ENCODE results near the gene CRYAA.
"Not testable (repeated sequence)": the region's sequence is repeated elsewhere in the genome, so short reads cannot be mapped to it uniquely, and the experiment has no call there.

- TF ChIP-seq, protein P1, sequence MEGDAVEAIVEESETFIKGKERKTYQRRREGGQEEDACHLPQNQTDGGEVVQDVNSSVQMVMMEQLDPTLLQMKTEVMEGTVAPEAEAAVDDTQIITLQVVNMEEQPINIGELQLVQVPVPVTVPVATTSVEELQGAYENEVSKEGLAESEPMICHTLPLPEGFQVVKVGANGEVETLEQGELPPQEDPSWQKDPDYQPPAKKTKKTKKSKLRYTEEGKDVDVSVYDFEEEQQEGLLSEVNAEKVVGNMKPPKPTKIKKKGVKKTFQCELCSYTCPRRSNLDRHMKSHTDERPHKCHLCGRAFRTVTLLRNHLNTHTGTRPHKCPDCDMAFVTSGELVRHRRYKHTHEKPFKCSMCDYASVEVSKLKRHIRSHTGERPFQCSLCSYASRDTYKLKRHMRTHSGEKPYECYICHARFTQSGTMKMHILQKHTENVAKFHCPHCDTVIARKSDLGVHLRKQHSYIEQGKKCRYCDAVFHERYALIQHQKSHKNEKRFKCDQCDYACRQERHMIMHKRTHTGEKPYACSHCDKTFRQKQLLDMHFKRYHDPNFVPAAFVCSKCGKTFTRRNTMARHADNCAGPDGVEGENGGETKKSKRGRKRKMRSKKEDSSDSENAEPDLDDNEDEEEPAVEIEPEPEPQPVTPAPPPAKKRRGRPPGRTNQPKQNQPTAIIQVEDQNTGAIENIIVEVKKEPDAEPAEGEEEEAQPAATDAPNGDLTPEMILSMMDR (IDR thresholded peaks at IDR 0.05) = not testable (repeated sequence)
- TF ChIP-seq POLR2AphosphoS5 (IDR thresholded peaks at IDR 0.05) = not testable (repeated sequence)
Measured at GRCh38 chr21:43165734-43166133, 3.1 kb upstream of the CRYAA start.

Measured in sigmoid colon (tissue), 4 donors.